A549 (cell line): Measurements from ENCODE around the gene MFNG. TPM values are rescaled to one million over a fixed set of nuclear protein-coding genes. Genes with fewer than 3 reads are reported as not detected.

Experiments
- ATAC-seq, 2 experiments: fragments of 200-7000 bp in 1 of 2; fragments of >200 bp in 1 of 2; cut with Nextera tagmentation in 1 of 2; cut with Tn5 transposase in 1 of 2; 3 replicates each; pipeline versions ENCODE4 v1.8.0 to v1.9.1; 2018 to 2020; ENCODE audit warnings: mild to moderate bottlenecking in 1 of 2, moderate library complexity in 1 of 2
- CTCF ChIA-PET: fragments of 300-600 bp; sonication (Branson Sonifier 250); formaldehyde crosslinking; extraction: SDS; loops from one replicate; lab custom pipeline; 2021; ENCODE audit warnings: antibody characterized with exemption, inconsistent platforms; lab: Yijun Ruan, JAX
- POLR2A ChIA-PET: fragments of 350-600 bp; formaldehyde crosslinking; extraction: SDS; loops from one replicate; lab custom pipeline; 2021; ENCODE audit warnings: antibody characterized with exemption, inconsistent platforms; lab: Yijun Ruan, JAX
- DNase-seq, 2 experiments: peaks; one replicate each; pipeline versions ENCODE4 v3.0.0 to v3.0.0-alpha.2; 2011 to 2016; ENCODE audit warnings: low read depth in 1 of 2, low spot score in 1 of 2
- FAIRE-seq: peaks from 2 replicates; lab custom pipeline; 2011; peaks lifted over from hg19 to GRCh38; lab: Jason Lieb, UNC
- H3K27ac ChIP-seq, 2 experiments: fragments of >200 bp; sonication (Bioruptor Twin); formaldehyde crosslinking; 3 replicates each; pipeline ENCODE4 v1.5.1; 2016 to 2017
- H3K4me1 ChIP-seq: fragments of >200 bp; sonication (Bioruptor Twin); formaldehyde crosslinking; 3 replicates; pipeline ENCODE4 v1.6.1; 2016
- H3K4me2 ChIP-seq: fragments of >200 bp; sonication (Bioruptor Twin); formaldehyde crosslinking; 3 replicates; pipeline ENCODE4 v1.6.1; 2016
- H3K4me3 ChIP-seq: fragments of >200 bp; sonication (Bioruptor Twin); formaldehyde crosslinking; 3 replicates; pipeline ENCODE4 v1.5.1; 2016
- H3K9me3 ChIP-seq: fragments of >200 bp; sonication (Bioruptor Twin); formaldehyde crosslinking; 3 replicates; pipeline ENCODE4 v1.6.1; 2016
- CEBPB ChIP-seq, 2 experiments: fragments of >200 bp in 1 of 2; sonication (Bioruptor Twin) in 1 of 2; formaldehyde crosslinking in 1 of 2; IDR thresholded peaks; 2 replicates each; pipeline ENCODE4 v1.6.1; 2012 to 2016
- CHD2 ChIP-seq: fragments of 150-350 bp; IDR thresholded peaks from 2 replicates; pipeline ENCODE4 v1.6.1; 2014; ENCODE audit warnings: low read length; ENCODE audit not compliant: partially characterized antibody
- EHMT2 ChIP-seq: fragments of 200-600 bp; sonication (generic); IDR thresholded peaks from 2 replicates; pipeline ENCODE4 v1.6.1; 2016; ENCODE audit warnings: antibody characterized with exemption, low read depth, mild to moderate bottlenecking, moderate library complexity
- ESRRA ChIP-seq: fragments of 150-350 bp; IDR thresholded peaks from 2 replicates; pipeline ENCODE4 v1.6.1; 2014; ENCODE audit warnings: mild to moderate bottlenecking, low read length, borderline replicate concordance
- FOXS1 ChIP-seq: fragments of 250-450 bp; sonication (Bioruptor Pico); IDR thresholded peaks from 2 replicates; pipeline ENCODE4 v1.5.0; 2020; ENCODE audit warnings: mild to moderate bottlenecking, moderate library complexity
- HDAC2 ChIP-seq: fragments of 200-600 bp; sonication (generic); IDR thresholded peaks from 2 replicates; pipeline ENCODE4 v1.6.1; 2016
- KDM5A ChIP-seq: fragments of 200-600 bp; sonication (generic); IDR thresholded peaks from 2 replicates; pipeline ENCODE4 v1.6.1; 2016; ENCODE audit warnings: antibody characterized with exemption, mild to moderate bottlenecking
- MAZ ChIP-seq: fragments of 150-350 bp; IDR thresholded peaks from 2 replicates; pipeline ENCODE4 v1.6.1; 2014; ENCODE audit warnings: antibody characterized with exemption, low read depth, low read length, borderline replicate concordance
- RARB ChIP-seq: fragments of 250-450 bp; sonication (Bioruptor Pico); IDR thresholded peaks from 2 replicates; pipeline ENCODE4 v1.8.0; 2021; ENCODE audit warnings: mild to moderate bottlenecking, moderate library complexity
- RFX5 ChIP-seq: fragments of 450-650 bp; IDR thresholded peaks from 2 replicates; pipeline ENCODE4 v1.7.1; 2014; ENCODE audit warnings: antibody characterized with exemption, mild to moderate bottlenecking, moderate library complexity
- SREBF2 ChIP-seq: fragments of 450-650 bp; IDR thresholded peaks from 2 replicates; pipeline ENCODE4 v1.6.1; 2014; ENCODE audit warnings: mild to moderate bottlenecking, moderate library complexity
- TP53 ChIP-seq: fragments of 250-450 bp; sonication (Bioruptor Pico); IDR thresholded peaks from 2 replicates; pipeline ENCODE4 v1.5.0; 2021; ENCODE audit warnings: mild to moderate bottlenecking, moderate library complexity
- ZNF302 ChIP-seq: fragments of 250-450 bp; sonication (Bioruptor Pico); IDR thresholded peaks from 2 replicates; pipeline ENCODE4 v1.9.0; 2021; ENCODE audit warnings: inconsistent platforms, mild to moderate bottlenecking, moderate library complexity
- WGBS: methylation state at CpG from one replicate; pipeline ENCODE4 v1.1.6; 2017; ENCODE audit errors: missing lambda C conversion rate; 5-methylcytosine and 5-hydroxymethylcytosine counted together
- polyA plus RNA-seq, 4 experiments: library from polyadenylated mRNA; depleted of rRNA in 3 of 4; stranded (reverse); fragments of >200 nt; fragmentation: RNase III in 1 of 4; extraction: RNeasy Plus Mini Kit Qiagen cat#74134 plus additional on column Dnase treatment in 1 of 4; gene quantifications; 2 replicates in 3 of 4; 3 replicates in 1 of 4; pipeline ENCODE4 v1.2.3, GENCODE V29; 2011 to 2017
- TF ChIP-seq, protein P1 (sequence below): fragments of 200-600 bp; sonication (generic); IDR thresholded peaks from 2 replicates; pipeline ENCODE4 v1.6.1; 2016; ENCODE audit warnings: antibody characterized with exemption, mild to moderate bottlenecking, moderate library complexity
- TF ChIP-seq, protein P2 (sequence below): IDR thresholded peaks from 2 replicates; pipeline ENCODE4 v1.6.1; 2012; ENCODE audit warnings: low read depth, borderline replicate concordance
- TF ChIP-seq, protein P3 (sequence below): fragments of 250-450 bp; sonication (Bioruptor Pico); IDR thresholded peaks from 2 replicates; pipeline ENCODE4 v1.5.0; 2020; ENCODE audit warnings: low read depth, mild to moderate bottlenecking, moderate library complexity
- TF ChIP-seq, protein P4 (sequence below): fragments of >200 bp; sonication (Bioruptor Twin); formaldehyde crosslinking; IDR thresholded peaks from 3 replicates; pipeline ENCODE4 v1.6.1; 2016

The MFNG gene
- polyA plus RNA-seq, 2 of the 4 experiments (the other 2 are of a cell fraction), result 1.2 to 1.8 TPM

DNA sequence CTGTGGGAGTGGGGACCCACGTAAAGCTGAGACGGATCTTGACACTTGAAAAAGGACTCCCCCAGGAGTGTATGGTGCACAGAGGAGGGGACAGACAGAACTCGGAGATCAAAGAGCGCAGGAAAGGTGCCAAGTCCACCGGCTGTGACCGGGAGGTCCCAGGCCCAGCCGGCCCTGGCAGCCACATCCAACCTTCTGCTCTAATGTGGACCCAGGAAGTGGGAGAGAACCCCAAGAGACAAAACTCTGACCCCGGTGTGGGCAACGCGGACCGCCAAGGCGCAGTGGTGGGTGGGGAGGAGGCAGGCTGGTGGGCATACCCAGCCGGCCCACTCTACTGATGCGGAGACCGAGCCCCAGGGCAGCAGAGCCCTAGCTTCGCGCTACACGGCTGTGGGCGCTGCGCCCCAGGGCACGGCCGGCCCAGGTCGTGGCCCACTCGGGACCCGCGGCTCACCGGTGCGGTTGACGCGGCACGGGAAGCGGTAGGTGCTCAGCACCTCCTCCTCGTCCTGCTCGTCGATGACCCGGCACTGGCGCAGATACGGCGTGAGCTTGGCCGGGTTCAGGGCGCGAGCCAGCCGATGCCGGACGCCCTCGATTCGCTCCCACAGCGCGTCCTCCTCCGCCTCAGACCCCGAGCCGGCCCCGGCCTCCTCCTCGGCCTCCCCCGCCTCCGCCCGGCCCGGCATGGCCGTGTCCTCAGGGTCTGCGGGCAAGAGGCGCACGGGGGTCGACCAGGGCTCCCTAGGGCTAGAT, 32.5 kb upstream of the MFNG start:
- Histone ChIP-seq H3K4me1 (peaks cover 14% of the 10 kb centered on the region), H3K9me3 (no peaks in the 10 kb centered on the region), H3K4me2 (peak overlapping the region; percentile 100), H3K4me3 (peak overlapping the region; percentile 93), H3K27ac (peak overlapping the region; percentile 90 to 99)
- ChIA-PET CTCF (interaction anchor here (0.9 to 2.2 kb wide), 6 partner anchors 20 to 64 kb away, joined by 3 to 8 read pairs (median 4); partner anchors contain the start of gene MFNG), POLR2A (interaction anchor here (1.5 kb wide), 1 partner anchor 17 kb away, joined by 6 read pairs; no protein-coding TSS in a partner anchor)
- TF ChIP-seq, protein P1, sequence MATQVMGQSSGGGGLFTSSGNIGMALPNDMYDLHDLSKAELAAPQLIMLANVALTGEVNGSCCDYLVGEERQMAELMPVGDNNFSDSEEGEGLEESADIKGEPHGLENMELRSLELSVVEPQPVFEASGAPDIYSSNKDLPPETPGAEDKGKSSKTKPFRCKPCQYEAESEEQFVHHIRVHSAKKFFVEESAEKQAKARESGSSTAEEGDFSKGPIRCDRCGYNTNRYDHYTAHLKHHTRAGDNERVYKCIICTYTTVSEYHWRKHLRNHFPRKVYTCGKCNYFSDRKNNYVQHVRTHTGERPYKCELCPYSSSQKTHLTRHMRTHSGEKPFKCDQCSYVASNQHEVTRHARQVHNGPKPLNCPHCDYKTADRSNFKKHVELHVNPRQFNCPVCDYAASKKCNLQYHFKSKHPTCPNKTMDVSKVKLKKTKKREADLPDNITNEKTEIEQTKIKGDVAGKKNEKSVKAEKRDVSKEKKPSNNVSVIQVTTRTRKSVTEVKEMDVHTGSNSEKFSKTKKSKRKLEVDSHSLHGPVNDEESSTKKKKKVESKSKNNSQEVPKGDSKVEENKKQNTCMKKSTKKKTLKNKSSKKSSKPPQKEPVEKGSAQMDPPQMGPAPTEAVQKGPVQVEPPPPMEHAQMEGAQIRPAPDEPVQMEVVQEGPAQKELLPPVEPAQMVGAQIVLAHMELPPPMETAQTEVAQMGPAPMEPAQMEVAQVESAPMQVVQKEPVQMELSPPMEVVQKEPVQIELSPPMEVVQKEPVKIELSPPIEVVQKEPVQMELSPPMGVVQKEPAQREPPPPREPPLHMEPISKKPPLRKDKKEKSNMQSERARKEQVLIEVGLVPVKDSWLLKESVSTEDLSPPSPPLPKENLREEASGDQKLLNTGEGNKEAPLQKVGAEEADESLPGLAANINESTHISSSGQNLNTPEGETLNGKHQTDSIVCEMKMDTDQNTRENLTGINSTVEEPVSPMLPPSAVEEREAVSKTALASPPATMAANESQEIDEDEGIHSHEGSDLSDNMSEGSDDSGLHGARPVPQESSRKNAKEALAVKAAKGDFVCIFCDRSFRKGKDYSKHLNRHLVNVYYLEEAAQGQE, result no peak
- TF ChIP-seq FOXS1 (CRISPR knock-in tag), result no peak
- TF ChIP-seq, protein P2, sequence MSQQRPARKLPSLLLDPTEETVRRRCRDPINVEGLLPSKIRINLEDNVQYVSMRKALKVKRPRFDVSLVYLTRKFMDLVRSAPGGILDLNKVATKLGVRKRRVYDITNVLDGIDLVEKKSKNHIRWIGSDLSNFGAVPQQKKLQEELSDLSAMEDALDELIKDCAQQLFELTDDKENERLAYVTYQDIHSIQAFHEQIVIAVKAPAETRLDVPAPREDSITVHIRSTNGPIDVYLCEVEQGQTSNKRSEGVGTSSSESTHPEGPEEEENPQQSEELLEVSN, result peak; percentile 23; the same call in 1 of the 2 replicates
- ATAC-seq (peak; percentile 58 to 69), DNase-seq (no peak), FAIRE-seq (no peak)
- WGBS, result 3% methylated on average over 10 of the region's 63 CpGs

DNA sequence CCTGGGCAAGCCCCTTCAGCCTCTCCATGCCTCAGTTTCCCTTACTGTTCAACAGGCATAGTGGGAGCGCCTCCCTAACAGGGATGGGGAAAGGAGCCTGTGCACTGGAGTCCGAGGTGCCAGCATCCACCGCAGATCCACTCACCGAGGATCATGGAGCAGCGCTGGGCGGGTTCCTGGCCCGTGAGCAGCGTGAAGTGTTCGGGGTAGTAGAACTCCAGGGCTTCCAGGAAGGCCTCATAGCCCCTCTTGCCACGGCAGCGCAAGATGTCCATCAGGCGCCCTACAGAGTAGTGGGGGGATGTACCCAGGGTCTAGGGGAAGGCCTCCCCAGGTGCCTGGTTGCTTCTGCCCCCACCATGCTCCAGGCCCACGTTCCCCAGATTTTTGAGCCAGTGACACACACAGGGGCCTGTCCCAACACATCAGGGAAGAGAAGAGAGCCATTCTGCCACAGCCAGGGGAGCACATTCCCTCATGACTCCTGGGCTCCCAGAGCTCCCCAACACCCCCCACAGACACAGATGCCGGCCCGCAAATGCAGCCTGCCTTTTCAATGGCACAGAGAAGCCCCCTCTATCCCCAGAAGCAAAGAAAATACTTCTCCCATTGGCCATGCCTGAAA, 31.8 kb upstream of the MFNG start:
- peak overlapping the region; percentile 90 to 99 for H3K27ac ChIP-seq
- no peaks in the 10 kb centered on the region for H3K9me3 ChIP-seq
- TF ChIP-seq RFX5 (no peak), EHMT2 (no peak), CEBPB (IDR thresholded peaks at IDR 0.05) (no peak), MAZ (no peak), RARB (CRISPR knock-in tag) (no peak), HDAC2 (no peak), CHD2 (no peak), ZNF302 (CRISPR knock-in tag) (no peak), SREBF2 (no peak), KDM5A (no peak), TP53 (CRISPR knock-in tag) (no peak), ESRRA (no peak)
- TF ChIP-seq, protein P2, result no peak
- TF ChIP-seq, protein P3, sequence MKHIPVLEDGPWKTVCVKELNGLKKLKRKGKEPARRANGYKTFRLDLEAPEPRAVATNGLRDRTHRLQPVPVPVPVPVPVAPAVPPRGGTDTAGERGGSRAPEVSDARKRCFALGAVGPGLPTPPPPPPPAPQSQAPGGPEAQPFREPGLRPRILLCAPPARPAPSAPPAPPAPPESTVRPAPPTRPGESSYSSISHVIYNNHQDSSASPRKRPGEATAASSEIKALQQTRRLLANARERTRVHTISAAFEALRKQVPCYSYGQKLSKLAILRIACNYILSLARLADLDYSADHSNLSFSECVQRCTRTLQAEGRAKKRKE, result no peak
- TF ChIP-seq, protein P4, sequence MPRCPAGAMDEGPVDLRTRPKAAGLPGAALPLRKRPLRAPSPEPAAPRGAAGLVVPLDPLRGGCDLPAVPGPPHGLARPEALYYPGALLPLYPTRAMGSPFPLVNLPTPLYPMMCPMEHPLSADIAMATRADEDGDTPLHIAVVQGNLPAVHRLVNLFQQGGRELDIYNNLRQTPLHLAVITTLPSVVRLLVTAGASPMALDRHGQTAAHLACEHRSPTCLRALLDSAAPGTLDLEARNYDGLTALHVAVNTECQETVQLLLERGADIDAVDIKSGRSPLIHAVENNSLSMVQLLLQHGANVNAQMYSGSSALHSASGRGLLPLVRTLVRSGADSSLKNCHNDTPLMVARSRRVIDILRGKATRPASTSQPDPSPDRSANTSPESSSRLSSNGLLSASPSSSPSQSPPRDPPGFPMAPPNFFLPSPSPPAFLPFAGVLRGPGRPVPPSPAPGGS, result no peak
- no peak for DNase-seq
- POLR2A ChIA-PET, result interaction anchor here (1.5 kb wide), 1 partner anchor 16 kb away, joined by 6 read pairs; no protein-coding TSS in a partner anchor
- H3K4me3 ChIP-seq, result peak overlapping the region; percentile 93
- ATAC-seq, result peak in 1 of 2 experiments; percentile 15; a peak in 2 of 6 replicates
- H3K4me1 ChIP-seq, result peaks cover 21% of the 10 kb centered on the region
- 97% methylated on average over 9 of the region's 15 CpGs for WGBS
- FAIRE-seq, result no peak
- H3K4me2 ChIP-seq, result peak overlapping the region; percentile 100
- CTCF ChIA-PET, result interaction anchor here (0.9 to 2.2 kb wide), 6 partner anchors 13 to 64 kb away, joined by 3 to 8 read pairs (median 4); partner anchors contain the start of gene MFNG
